HepG2 (cell line): ENCODE measurements around the gene IFT22.
"Not testable (repeated sequence)": the region's sequence is repeated elsewhere in the genome, so short reads cannot be mapped to it uniquely, and the experiment has no call there.

Source experiments
- GTF3A ChIP-seq: sonication (generic); formaldehyde crosslinking; conservative IDR thresholded peaks from 2 replicates; pipeline ENCODE4 v1.4.0; 2020; ENCODE audit warnings: mild to moderate bottlenecking, missing genetic modification reagents
- MAX ChIP-seq: IDR thresholded peaks from 2 replicates; pipeline ENCODE4 v1.6.1; 2012; ENCODE audit warnings: inconsistent platforms
- ZBTB43 ChIP-seq: sonication (generic); formaldehyde crosslinking; conservative IDR thresholded peaks from 2 replicates; pipeline ENCODE4 v1.4.0; 2020; ENCODE audit warnings: missing genetic modification reagents
- TF ChIP-seq, protein P1 (sequence below): sonication (generic); formaldehyde crosslinking; IDR thresholded peaks from 2 replicates; pipeline ENCODE4 v1.4.0; 2020; ENCODE audit warnings: missing genetic modification reagents

DNA sequence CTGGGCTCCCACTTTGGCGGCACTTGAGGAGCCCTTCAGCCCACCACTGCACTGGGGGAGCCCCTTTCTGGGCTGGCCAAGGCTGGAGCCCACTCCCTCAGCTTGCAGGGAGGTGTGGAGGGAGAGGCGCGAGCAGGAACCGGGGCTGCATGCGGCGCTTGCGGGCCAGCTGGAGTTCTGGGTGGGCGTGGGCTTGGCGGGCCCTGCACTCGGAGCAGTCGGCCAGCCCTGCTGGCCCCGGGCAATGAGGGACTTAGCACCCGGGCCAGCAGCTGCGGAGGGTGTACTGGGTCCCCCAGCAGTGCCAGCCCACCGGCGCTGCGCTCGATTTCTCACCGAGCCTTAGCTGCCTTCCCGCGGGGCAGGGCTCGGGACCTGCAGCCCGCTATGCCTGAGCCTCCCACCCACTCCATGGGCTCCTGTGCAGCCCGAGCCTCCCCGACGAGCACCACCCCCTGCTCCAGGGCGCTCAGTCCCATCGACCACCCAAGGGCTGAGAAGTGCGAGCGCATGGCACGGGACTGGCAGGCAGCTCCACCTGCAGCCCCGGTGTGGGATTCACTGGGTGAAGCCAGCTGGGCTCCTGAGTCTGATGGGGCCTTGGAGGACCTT is 26.9 kb upstream of the IFT22 start:
- TF ChIP-seq GTF3A; ZBTB43 (CRISPR knock-in tag); MAX: not testable (repeated sequence)
- TF ChIP-seq, protein P1, sequence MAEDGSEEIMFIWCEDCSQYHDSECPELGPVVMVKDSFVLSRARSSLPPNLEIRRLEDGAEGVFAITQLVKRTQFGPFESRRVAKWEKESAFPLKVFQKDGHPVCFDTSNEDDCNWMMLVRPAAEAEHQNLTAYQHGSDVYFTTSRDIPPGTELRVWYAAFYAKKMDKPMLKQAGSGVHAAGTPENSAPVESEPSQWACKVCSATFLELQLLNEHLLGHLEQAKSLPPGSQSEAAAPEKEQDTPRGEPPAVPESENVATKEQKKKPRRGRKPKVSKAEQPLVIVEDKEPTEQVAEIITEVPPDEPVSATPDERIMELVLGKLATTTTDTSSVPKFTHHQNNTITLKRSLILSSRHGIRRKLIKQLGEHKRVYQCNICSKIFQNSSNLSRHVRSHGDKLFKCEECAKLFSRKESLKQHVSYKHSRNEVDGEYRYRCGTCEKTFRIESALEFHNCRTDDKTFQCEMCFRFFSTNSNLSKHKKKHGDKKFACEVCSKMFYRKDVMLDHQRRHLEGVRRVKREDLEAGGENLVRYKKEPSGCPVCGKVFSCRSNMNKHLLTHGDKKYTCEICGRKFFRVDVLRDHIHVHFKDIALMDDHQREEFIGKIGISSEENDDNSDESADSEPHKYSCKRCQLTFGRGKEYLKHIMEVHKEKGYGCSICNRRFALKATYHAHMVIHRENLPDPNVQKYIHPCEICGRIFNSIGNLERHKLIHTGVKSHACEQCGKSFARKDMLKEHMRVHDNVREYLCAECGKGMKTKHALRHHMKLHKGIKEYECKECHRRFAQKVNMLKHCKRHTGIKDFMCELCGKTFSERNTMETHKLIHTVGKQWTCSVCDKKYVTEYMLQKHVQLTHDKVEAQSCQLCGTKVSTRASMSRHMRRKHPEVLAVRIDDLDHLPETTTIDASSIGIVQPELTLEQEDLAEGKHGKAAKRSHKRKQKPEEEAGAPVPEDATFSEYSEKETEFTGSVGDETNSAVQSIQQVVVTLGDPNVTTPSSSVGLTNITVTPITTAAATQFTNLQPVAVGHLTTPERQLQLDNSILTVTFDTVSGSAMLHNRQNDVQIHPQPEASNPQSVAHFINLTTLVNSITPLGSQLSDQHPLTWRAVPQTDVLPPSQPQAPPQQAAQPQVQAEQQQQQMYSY (CRISPR knock-in tag), result not testable (repeated sequence)
